WTC11 (cell line): Measurements from ENCODE around the gene D2HGDH. TPM values are rescaled to one million over a fixed set of nuclear protein-coding genes. Genes with fewer than 3 reads are reported as not detected.

Experiments used
- ATAC-seq: fragments of 200-7000 bp; cut with Tn5 transposase; 2 replicates; pipeline ENCODE4 v1.10.0; 2021; ENCODE audit warnings: mild to moderate bottlenecking, moderate library complexity
- CTCF ChIA-PET: fragments of 300-600 bp; sonication (Branson Sonifier 250); formaldehyde crosslinking; loops from one replicate; lab custom pipeline; 2021; ENCODE audit warnings: antibody characterized with exemption; lab: Charles Lee
- POLR2A ChIA-PET: fragments of 350-600 bp; sonication (Branson Sonifier 250); formaldehyde crosslinking; loops from one replicate; lab custom pipeline; 2021; ENCODE audit warnings: antibody characterized with exemption; lab: Charles Lee
- DNase-seq: peaks from one replicate; pipeline ENCODE4 v3.0.0; 2021; ENCODE audit warnings: low spot score
- H3K27ac Mint-ChIP-seq: 2 replicates; pipeline ENCODE4 v1.8.0; 2021; ENCODE audit warnings: mixed read lengths
- H3K27me3 Mint-ChIP-seq: 2 replicates; pipeline ENCODE4 v1.8.0; 2021; ENCODE audit warnings: low read depth, mild to moderate bottlenecking, moderate library complexity, mixed read lengths
- H3K36me3 Mint-ChIP-seq: 2 replicates; pipeline ENCODE4 v1.8.0; 2021; ENCODE audit warnings: mixed read lengths
- H3K4me1 Mint-ChIP-seq: 2 replicates; pipeline ENCODE4 v1.8.0; 2022; ENCODE audit warnings: mixed read lengths
- H3K4me3 Mint-ChIP-seq: 2 replicates; pipeline ENCODE4 v1.8.0; 2021; ENCODE audit warnings: mild to moderate bottlenecking, moderate library complexity, mixed read lengths
- H3K9me3 Mint-ChIP-seq: 2 replicates; pipeline ENCODE4 v1.8.0; 2021; ENCODE audit warnings: mixed read lengths
- ESRRA ChIP-seq: sonication (generic); formaldehyde crosslinking; IDR thresholded peaks from 2 replicates; pipeline ENCODE4 v1.8.1; 2022; ENCODE audit warnings: mild to moderate bottlenecking, missing genetic modification reagents, borderline replicate concordance
- FOXP1 ChIP-seq: sonication (generic); formaldehyde crosslinking; IDR thresholded peaks from 2 replicates; pipeline ENCODE4 v1.8.0; 2022; ENCODE audit warnings: missing genetic modification reagents, mild to moderate bottlenecking, moderate library complexity, borderline replicate concordance
- KAT7 ChIP-seq: sonication (generic); formaldehyde crosslinking; IDR thresholded peaks from 2 replicates; pipeline ENCODE4 v1.8.1; 2023; ENCODE audit warnings: missing genetic modification reagents, mild to moderate bottlenecking, borderline replicate concordance
- NFYB ChIP-seq: sonication (generic); formaldehyde crosslinking; conservative IDR thresholded peaks from 2 replicates; pipeline ENCODE4 v1.8.0; 2022; ENCODE audit warnings: low read depth, missing genetic modification reagents
- PRRX2 ChIP-seq: fragments of 250-450 bp; sonication (Bioruptor Pico); IDR thresholded peaks from 2 replicates; pipeline ENCODE4 v1.8.0; 2021; ENCODE audit warnings: mild to moderate bottlenecking
- RELA ChIP-seq: sonication (generic); formaldehyde crosslinking; IDR thresholded peaks from 2 replicates; pipeline ENCODE4 v1.8.1; 2022; ENCODE audit warnings: missing genetic modification reagents, mild to moderate bottlenecking, borderline replicate concordance
- ZNF219 ChIP-seq: sonication (generic); formaldehyde crosslinking; IDR thresholded peaks from 2 replicates; pipeline ENCODE4 v1.8.0; 2023; ENCODE audit warnings: missing genetic modification reagents, mild to moderate bottlenecking, borderline replicate concordance
- ZNF232 ChIP-seq: sonication (generic); formaldehyde crosslinking; IDR thresholded peaks from 2 replicates; pipeline ENCODE4 v1.8.0; 2022; ENCODE audit warnings: mild to moderate bottlenecking, missing genetic modification reagents
- ZNF671 ChIP-seq: fragments of 250-450 bp; sonication (Bioruptor Pico); IDR thresholded peaks from 2 replicates; pipeline ENCODE4 v1.8.0; 2021; ENCODE audit warnings: mild to moderate bottlenecking
- total RNA-seq: library from RNA; stranded (reverse); gene quantifications from 3 replicates; pipeline ENCODE4 v1.2.3, GENCODE V29; 2021
- TF ChIP-seq, protein P1 (sequence below): sonication (generic); formaldehyde crosslinking; IDR thresholded peaks from 2 replicates; pipeline ENCODE4 v1.8.1; 2023; ENCODE audit warnings: mild to moderate bottlenecking, missing genetic modification reagents, borderline replicate concordance
- TF ChIP-seq, protein P2 (sequence below): sonication (generic); formaldehyde crosslinking; IDR thresholded peaks from 2 replicates; pipeline ENCODE4 v1.8.0; 2023; ENCODE audit warnings: missing genetic modification reagents
- TF ChIP-seq, protein P3 (sequence below): sonication (generic); formaldehyde crosslinking; IDR thresholded peaks from 2 replicates; pipeline ENCODE4 v1.8.0; 2022; ENCODE audit warnings: mild to moderate bottlenecking, missing genetic modification reagents
- TF ChIP-seq, protein P4 (sequence below): fragments of 250-450 bp; sonication (Bioruptor Pico); IDR thresholded peaks from 2 replicates; pipeline ENCODE4 v1.9.0; 2021; ENCODE audit warnings: mild to moderate bottlenecking, borderline replicate concordance
- TF ChIP-seq, protein P5 (sequence below): sonication (generic); formaldehyde crosslinking; conservative IDR thresholded peaks from 2 replicates; pipeline ENCODE4 v1.8.1; 2023; ENCODE audit warnings: mild to moderate bottlenecking, low read depth, missing genetic modification reagents, moderate library complexity
- TF ChIP-seq, protein P6 (sequence below): fragments of 250-450 bp; sonication (Bioruptor Pico); IDR thresholded peaks from 2 replicates; pipeline ENCODE4 v1.9.0; 2021; ENCODE audit warnings: mild to moderate bottlenecking
- TF ChIP-seq, protein P7 (sequence below): sonication (generic); formaldehyde crosslinking; IDR thresholded peaks from 2 replicates; pipeline ENCODE4 v1.8.1; 2022; ENCODE audit warnings: low read depth, missing genetic modification reagents, borderline replicate concordance
- TF ChIP-seq, protein P8 (sequence below): sonication (generic); formaldehyde crosslinking; IDR thresholded peaks from 2 replicates; pipeline ENCODE4 v1.8.0; 2022; ENCODE audit warnings: mild to moderate bottlenecking, missing genetic modification reagents
- TF ChIP-seq, protein P9 (sequence below): sonication (generic); formaldehyde crosslinking; IDR thresholded peaks from 2 replicates; pipeline ENCODE4 v1.8.1; 2022; ENCODE audit warnings: missing genetic modification reagents, borderline replicate concordance

Gene D2HGDH
- total RNA-seq, 1 experiment from 2014 or later, result 22.7 TPM

DNA sequence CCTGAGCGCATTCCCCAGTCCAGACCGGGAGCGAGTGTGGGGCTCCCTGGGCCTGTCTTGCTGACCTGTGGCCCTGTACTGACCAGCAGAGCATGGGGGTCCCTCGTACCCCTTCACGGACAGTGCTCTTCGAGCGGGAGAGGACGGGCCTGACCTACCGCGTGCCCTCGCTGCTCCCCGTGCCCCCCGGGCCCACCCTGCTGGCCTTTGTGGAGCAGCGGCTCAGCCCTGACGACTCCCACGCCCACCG, 79.9 kb downstream of the D2HGDH start (continued):
- TF ChIP-seq PRRX2 (CRISPR knock-in tag) (no peak), ZNF219 (CRISPR knock-in tag) (no peak), ZNF671 (no peak), NFYB (CRISPR knock-in tag) (no peak), ESRRA (no peak)
- TF ChIP-seq, protein P1, sequence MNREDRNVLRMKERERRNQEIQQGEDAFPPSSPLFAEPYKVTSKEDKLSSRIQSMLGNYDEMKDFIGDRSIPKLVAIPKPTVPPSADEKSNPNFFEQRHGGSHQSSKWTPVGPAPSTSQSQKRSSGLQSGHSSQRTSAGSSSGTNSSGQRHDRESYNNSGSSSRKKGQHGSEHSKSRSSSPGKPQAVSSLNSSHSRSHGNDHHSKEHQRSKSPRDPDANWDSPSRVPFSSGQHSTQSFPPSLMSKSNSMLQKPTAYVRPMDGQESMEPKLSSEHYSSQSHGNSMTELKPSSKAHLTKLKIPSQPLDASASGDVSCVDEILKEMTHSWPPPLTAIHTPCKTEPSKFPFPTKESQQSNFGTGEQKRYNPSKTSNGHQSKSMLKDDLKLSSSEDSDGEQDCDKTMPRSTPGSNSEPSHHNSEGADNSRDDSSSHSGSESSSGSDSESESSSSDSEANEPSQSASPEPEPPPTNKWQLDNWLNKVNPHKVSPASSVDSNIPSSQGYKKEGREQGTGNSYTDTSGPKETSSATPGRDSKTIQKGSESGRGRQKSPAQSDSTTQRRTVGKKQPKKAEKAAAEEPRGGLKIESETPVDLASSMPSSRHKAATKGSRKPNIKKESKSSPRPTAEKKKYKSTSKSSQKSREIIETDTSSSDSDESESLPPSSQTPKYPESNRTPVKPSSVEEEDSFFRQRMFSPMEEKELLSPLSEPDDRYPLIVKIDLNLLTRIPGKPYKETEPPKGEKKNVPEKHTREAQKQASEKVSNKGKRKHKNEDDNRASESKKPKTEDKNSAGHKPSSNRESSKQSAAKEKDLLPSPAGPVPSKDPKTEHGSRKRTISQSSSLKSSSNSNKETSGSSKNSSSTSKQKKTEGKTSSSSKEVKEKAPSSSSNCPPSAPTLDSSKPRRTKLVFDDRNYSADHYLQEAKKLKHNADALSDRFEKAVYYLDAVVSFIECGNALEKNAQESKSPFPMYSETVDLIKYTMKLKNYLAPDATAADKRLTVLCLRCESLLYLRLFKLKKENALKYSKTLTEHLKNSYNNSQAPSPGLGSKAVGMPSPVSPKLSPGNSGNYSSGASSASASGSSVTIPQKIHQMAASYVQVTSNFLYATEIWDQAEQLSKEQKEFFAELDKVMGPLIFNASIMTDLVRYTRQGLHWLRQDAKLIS (CRISPR knock-in tag), result no peak
- TF ChIP-seq, protein P2, sequence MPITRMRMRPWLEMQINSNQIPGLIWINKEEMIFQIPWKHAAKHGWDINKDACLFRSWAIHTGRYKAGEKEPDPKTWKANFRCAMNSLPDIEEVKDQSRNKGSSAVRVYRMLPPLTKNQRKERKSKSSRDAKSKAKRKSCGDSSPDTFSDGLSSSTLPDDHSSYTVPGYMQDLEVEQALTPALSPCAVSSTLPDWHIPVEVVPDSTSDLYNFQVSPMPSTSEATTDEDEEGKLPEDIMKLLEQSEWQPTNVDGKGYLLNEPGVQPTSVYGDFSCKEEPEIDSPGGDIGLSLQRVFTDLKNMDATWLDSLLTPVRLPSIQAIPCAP (CRISPR knock-in tag), result no peak
- TF ChIP-seq, protein P3, sequence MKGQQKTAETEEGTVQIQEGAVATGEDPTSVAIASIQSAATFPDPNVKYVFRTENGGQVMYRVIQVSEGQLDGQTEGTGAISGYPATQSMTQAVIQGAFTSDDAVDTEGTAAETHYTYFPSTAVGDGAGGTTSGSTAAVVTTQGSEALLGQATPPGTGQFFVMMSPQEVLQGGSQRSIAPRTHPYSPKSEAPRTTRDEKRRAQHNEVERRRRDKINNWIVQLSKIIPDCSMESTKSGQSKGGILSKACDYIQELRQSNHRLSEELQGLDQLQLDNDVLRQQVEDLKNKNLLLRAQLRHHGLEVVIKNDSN, result no peak
- TF ChIP-seq, protein P4, sequence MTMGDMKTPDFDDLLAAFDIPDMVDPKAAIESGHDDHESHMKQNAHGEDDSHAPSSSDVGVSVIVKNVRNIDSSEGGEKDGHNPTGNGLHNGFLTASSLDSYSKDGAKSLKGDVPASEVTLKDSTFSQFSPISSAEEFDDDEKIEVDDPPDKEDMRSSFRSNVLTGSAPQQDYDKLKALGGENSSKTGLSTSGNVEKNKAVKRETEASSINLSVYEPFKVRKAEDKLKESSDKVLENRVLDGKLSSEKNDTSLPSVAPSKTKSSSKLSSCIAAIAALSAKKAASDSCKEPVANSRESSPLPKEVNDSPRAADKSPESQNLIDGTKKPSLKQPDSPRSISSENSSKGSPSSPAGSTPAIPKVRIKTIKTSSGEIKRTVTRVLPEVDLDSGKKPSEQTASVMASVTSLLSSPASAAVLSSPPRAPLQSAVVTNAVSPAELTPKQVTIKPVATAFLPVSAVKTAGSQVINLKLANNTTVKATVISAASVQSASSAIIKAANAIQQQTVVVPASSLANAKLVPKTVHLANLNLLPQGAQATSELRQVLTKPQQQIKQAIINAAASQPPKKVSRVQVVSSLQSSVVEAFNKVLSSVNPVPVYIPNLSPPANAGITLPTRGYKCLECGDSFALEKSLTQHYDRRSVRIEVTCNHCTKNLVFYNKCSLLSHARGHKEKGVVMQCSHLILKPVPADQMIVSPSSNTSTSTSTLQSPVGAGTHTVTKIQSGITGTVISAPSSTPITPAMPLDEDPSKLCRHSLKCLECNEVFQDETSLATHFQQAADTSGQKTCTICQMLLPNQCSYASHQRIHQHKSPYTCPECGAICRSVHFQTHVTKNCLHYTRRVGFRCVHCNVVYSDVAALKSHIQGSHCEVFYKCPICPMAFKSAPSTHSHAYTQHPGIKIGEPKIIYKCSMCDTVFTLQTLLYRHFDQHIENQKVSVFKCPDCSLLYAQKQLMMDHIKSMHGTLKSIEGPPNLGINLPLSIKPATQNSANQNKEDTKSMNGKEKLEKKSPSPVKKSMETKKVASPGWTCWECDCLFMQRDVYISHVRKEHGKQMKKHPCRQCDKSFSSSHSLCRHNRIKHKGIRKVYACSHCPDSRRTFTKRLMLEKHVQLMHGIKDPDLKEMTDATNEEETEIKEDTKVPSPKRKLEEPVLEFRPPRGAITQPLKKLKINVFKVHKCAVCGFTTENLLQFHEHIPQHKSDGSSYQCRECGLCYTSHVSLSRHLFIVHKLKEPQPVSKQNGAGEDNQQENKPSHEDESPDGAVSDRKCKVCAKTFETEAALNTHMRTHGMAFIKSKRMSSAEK (CRISPR knock-in tag), result no peak
- TF ChIP-seq, protein P5, sequence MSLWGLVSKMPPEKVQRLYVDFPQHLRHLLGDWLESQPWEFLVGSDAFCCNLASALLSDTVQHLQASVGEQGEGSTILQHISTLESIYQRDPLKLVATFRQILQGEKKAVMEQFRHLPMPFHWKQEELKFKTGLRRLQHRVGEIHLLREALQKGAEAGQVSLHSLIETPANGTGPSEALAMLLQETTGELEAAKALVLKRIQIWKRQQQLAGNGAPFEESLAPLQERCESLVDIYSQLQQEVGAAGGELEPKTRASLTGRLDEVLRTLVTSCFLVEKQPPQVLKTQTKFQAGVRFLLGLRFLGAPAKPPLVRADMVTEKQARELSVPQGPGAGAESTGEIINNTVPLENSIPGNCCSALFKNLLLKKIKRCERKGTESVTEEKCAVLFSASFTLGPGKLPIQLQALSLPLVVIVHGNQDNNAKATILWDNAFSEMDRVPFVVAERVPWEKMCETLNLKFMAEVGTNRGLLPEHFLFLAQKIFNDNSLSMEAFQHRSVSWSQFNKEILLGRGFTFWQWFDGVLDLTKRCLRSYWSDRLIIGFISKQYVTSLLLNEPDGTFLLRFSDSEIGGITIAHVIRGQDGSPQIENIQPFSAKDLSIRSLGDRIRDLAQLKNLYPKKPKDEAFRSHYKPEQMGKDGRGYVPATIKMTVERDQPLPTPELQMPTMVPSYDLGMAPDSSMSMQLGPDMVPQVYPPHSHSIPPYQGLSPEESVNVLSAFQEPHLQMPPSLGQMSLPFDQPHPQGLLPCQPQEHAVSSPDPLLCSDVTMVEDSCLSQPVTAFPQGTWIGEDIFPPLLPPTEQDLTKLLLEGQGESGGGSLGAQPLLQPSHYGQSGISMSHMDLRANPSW (CRISPR knock-in tag), result no peak

DNA sequence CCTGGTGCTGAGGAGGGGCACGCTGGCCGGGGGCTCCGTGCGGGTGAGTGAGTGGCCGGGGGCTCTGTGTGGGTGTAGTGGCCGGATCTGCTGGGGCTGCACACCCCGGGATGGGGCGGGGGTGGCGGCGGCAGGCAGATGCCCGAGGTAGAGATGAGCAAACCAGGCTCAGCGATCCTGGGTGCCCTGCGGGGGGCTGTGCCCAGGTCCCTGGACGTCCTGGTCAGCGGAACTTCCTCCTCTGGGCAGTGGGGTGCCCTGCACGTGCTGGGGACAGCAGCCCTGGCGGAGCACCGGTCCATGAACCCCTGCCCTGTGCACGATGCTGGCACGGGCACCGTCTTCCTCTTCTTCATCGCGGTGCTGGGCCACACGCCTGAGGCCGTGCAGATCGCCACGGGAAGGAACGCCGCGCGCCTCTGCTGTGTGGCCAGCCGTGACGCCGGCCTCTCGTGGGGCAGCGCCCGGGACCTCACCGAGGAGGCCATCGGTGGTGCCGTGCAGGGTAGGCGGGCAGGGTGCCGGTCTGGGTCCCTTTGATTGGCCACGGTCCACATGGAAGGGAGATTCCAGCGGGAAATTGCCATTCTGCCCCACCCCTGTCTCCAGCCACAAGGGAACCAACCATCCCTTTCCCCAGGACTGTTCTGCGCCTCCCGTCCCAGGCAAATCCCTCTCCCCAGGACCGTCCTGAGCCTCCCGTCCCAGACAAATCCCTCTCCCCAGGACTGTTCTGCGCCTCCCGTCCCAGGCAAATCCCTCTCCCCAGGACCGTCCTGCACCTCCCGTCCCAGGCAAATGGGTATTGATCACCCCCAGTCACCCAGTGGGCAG, 80.4 kb downstream of the D2HGDH start:
- ChIA-PET CTCF (no interaction called here), POLR2A (no interaction called here)
- Mint-ChIP-seq H3K4me1 (no peaks in the 10 kb centered on the region), H3K9me3 (no peaks in the 10 kb centered on the region), H3K27ac (no peak overlapping the region), H3K36me3 (no peaks in the 10 kb centered on the region), H3K27me3 (no peaks in the 10 kb centered on the region), H3K4me3 (no peak overlapping the region)
- no peak for DNase-seq
- peak; percentile 22 for ATAC-seq
- TF ChIP-seq FOXP1 (CRISPR knock-in tag) (no peak), ZNF232 (CRISPR knock-in tag) (no peak), RELA (CRISPR knock-in tag) (no peak), KAT7 (CRISPR knock-in tag) (no peak)
- TF ChIP-seq, protein P6, sequence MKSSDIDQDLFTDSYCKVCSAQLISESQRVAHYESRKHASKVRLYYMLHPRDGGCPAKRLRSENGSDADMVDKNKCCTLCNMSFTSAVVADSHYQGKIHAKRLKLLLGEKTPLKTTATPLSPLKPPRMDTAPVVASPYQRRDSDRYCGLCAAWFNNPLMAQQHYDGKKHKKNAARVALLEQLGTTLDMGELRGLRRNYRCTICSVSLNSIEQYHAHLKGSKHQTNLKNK (CRISPR knock-in tag), result no peak
- TF ChIP-seq, protein P7, sequence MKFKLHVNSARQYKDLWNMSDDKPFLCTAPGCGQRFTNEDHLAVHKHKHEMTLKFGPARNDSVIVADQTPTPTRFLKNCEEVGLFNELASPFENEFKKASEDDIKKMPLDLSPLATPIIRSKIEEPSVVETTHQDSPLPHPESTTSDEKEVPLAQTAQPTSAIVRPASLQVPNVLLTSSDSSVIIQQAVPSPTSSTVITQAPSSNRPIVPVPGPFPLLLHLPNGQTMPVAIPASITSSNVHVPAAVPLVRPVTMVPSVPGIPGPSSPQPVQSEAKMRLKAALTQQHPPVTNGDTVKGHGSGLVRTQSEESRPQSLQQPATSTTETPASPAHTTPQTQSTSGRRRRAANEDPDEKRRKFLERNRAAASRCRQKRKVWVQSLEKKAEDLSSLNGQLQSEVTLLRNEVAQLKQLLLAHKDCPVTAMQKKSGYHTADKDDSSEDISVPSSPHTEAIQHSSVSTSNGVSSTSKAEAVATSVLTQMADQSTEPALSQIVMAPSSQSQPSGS, result no peak
- TF ChIP-seq, protein P8, sequence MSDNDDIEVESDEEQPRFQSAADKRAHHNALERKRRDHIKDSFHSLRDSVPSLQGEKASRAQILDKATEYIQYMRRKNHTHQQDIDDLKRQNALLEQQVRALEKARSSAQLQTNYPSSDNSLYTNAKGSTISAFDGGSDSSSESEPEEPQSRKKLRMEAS, result no peak
- TF ChIP-seq, protein P9, sequence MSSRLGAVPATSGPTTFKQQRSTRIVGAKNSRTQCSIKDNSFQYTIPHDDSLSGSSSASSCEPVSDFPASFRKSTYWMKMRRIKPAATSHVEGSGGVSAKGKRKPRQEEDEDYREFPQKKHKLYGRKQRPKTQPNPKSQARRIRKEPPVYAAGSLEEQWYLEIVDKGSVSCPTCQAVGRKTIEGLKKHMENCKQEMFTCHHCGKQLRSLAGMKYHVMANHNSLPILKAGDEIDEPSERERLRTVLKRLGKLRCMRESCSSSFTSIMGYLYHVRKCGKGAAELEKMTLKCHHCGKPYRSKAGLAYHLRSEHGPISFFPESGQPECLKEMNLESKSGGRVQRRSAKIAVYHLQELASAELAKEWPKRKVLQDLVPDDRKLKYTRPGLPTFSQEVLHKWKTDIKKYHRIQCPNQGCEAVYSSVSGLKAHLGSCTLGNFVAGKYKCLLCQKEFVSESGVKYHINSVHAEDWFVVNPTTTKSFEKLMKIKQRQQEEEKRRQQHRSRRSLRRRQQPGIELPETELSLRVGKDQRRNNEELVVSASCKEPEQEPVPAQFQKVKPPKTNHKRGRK (CRISPR knock-in tag), result no peak
